ENCODE results near the gene SLCO6A1. TPM values are rescaled to one million over a fixed set of nuclear protein-coding genes. Genes with fewer than 3 reads are reported as not detected.

SLCO6A1 gene
- total RNA-seq: not detected in 2 replicates

GRCh38 chr5:102498271-102499034 is at the start of gene SLCO6A1:
SLCO6A1 (minus strand) TSS chr5:102499001; CDS start chr5:102498844, 157 bp downstream.

Other genes with a start within 250 kb of the SLCO6A1 start
- 0.16 and 0.52 TPM in 2 replicates for gene SLCO4C1, start 202.7 kb downstream of the SLCO6A1 start, total RNA-seq